ENCODE data around the gene ATP2C1.

Gene ATP2C1

GRCh38 chr3:130974201-130974600 is 80.3 kb downstream of the ATP2C1 start:
- H3K27ac ChIP-seq (ENCODE audit: low read depth, low read length): no peak overlapping the region
- H3K27me3 ChIP-seq (ENCODE audit: insufficient read depth, low read length): no peaks in the 10 kb centered on the region
- peaks cover 9% of the 10 kb centered on the region for H3K4me1 ChIP-seq (ENCODE audit: control insufficient read depth, insufficient read depth, low read length, unreplicated experiment)
- H3K79me2 ChIP-seq (ENCODE audit: control insufficient read depth, insufficient read depth, low read length, unreplicated experiment): no peaks in the 10 kb centered on the region
- H3K36me3 ChIP-seq (ENCODE audit: insufficient read depth, low read length): peaks cover 6% of the 10 kb centered on the region
- no peak overlapping the region for H2AFZ ChIP-seq (ENCODE audit: low read length, unreplicated experiment)
- no peak overlapping the region for H3K4me3 ChIP-seq (ENCODE audit: low read depth, low read length)

GRCh38 chr3:130975251-130975650 is 81.4 kb downstream of the ATP2C1 start:
- Histone ChIP-seq H3K4me1 (ENCODE audit: control insufficient read depth, insufficient read depth, low read length, unreplicated experiment) (peaks cover 17% of the 10 kb centered on the region), H3K27me3 (ENCODE audit: insufficient read depth, low read length) (no peaks in the 10 kb centered on the region), H3K79me2 (ENCODE audit: control insufficient read depth, insufficient read depth, low read length, unreplicated experiment) (no peaks in the 10 kb centered on the region), H3K4me3 (ENCODE audit: low read depth, low read length) (no peak overlapping the region), H3K36me3 (ENCODE audit: insufficient read depth, low read length) (peaks cover 6% of the 10 kb centered on the region), H3K27ac (ENCODE audit: low read depth, low read length) (no peak overlapping the region), H2AFZ (ENCODE audit: low read length, unreplicated experiment) (no peak overlapping the region)

GRCh38 chr3:130976706-130977105 is 82.8 kb downstream of the ATP2C1 start:
- Histone ChIP-seq H3K27me3 (ENCODE audit: insufficient read depth, low read length) (no peaks in the 10 kb centered on the region), H3K4me1 (ENCODE audit: control insufficient read depth, insufficient read depth, low read length, unreplicated experiment) (peaks cover 13% of the 10 kb centered on the region), H3K4me3 (ENCODE audit: low read depth, low read length) (no peak overlapping the region), H2AFZ (ENCODE audit: low read length, unreplicated experiment) (no peak overlapping the region), H3K79me2 (ENCODE audit: control insufficient read depth, insufficient read depth, low read length, unreplicated experiment) (no peaks in the 10 kb centered on the region), H3K27ac (ENCODE audit: low read depth, low read length) (no peak overlapping the region), H3K36me3 (ENCODE audit: insufficient read depth, low read length) (peaks cover 9% of the 10 kb centered on the region; the same call in 1 of the 2 replicates)

- no peak overlapping the region for H2AFZ ChIP-seq (ENCODE audit: low read length, unreplicated experiment)
- H3K4me3 ChIP-seq (ENCODE audit: low read depth, low read length): no peak overlapping the region
- no peaks in the 10 kb centered on the region for H3K79me2 ChIP-seq (ENCODE audit: control insufficient read depth, insufficient read depth, low read length, unreplicated experiment)
- peaks cover 14% of the 10 kb centered on the region; the same call in 1 of the 2 replicates for H3K36me3 ChIP-seq (ENCODE audit: insufficient read depth, low read length)
- H3K4me1 ChIP-seq (ENCODE audit: control insufficient read depth, insufficient read depth, low read length, unreplicated experiment): peaks cover 13% of the 10 kb centered on the region
- H3K27ac ChIP-seq (ENCODE audit: low read depth, low read length): no peak overlapping the region
- H3K27me3 ChIP-seq (ENCODE audit: insufficient read depth, low read length): no peaks in the 10 kb centered on the region
Measured at GRCh38 chr3:130979117-130979516, 85.2 kb downstream of the ATP2C1 start.

GRCh38 chr3:130981469-130981868 is 87.6 kb downstream of the ATP2C1 start:
- Histone ChIP-seq H3K36me3 (ENCODE audit: insufficient read depth, low read length) (peaks cover 18% of the 10 kb centered on the region), H3K27me3 (ENCODE audit: insufficient read depth, low read length) (no peaks in the 10 kb centered on the region), H3K27ac (ENCODE audit: low read depth, low read length) (no peak overlapping the region), H3K4me1 (ENCODE audit: control insufficient read depth, insufficient read depth, low read length, unreplicated experiment) (peaks cover 13% of the 10 kb centered on the region), H2AFZ (ENCODE audit: low read length, unreplicated experiment) (no peak overlapping the region), H3K79me2 (ENCODE audit: control insufficient read depth, insufficient read depth, low read length, unreplicated experiment) (no peaks in the 10 kb centered on the region), H3K4me3 (ENCODE audit: low read depth, low read length) (no peak overlapping the region)

- Histone ChIP-seq H3K79me2 (ENCODE audit: control insufficient read depth, insufficient read depth, low read length, unreplicated experiment) (no peaks in the 10 kb centered on the region), H3K36me3 (ENCODE audit: insufficient read depth, low read length) (peaks cover 9% of the 10 kb centered on the region), H2AFZ (ENCODE audit: low read length, unreplicated experiment) (no peak overlapping the region), H3K27me3 (ENCODE audit: insufficient read depth, low read length) (no peaks in the 10 kb centered on the region), H3K4me3 (ENCODE audit: low read depth, low read length) (no peak overlapping the region), H3K27ac (ENCODE audit: low read depth, low read length) (no peak overlapping the region), H3K4me1 (ENCODE audit: control insufficient read depth, insufficient read depth, low read length, unreplicated experiment) (no peaks in the 10 kb centered on the region)
Measured at GRCh38 chr3:130990282-130990681, 96.4 kb downstream of the ATP2C1 start.

GRCh38 chr3:130991126-130991525 is 97.2 kb downstream of the ATP2C1 start:
- Histone ChIP-seq H3K79me2 (ENCODE audit: control insufficient read depth, insufficient read depth, low read length, unreplicated experiment) (no peaks in the 10 kb centered on the region), H2AFZ (ENCODE audit: low read length, unreplicated experiment) (no peak overlapping the region), H3K27ac (ENCODE audit: low read depth, low read length) (no peak overlapping the region), H3K4me3 (ENCODE audit: low read depth, low read length) (no peak overlapping the region), H3K36me3 (ENCODE audit: insufficient read depth, low read length) (peaks cover 9% of the 10 kb centered on the region), H3K27me3 (ENCODE audit: insufficient read depth, low read length) (no peaks in the 10 kb centered on the region), H3K4me1 (ENCODE audit: control insufficient read depth, insufficient read depth, low read length, unreplicated experiment) (no peaks in the 10 kb centered on the region)

GRCh38 chr3:130992344-130992743 is 98.5 kb downstream of the ATP2C1 start:
- Histone ChIP-seq H3K27me3 (ENCODE audit: insufficient read depth, low read length) (no peaks in the 10 kb centered on the region), H3K79me2 (ENCODE audit: control insufficient read depth, insufficient read depth, low read length, unreplicated experiment) (no peaks in the 10 kb centered on the region), H3K27ac (ENCODE audit: low read depth, low read length) (no peak overlapping the region), H3K4me3 (ENCODE audit: low read depth, low read length) (no peak overlapping the region), H3K4me1 (ENCODE audit: control insufficient read depth, insufficient read depth, low read length, unreplicated experiment) (no peaks in the 10 kb centered on the region), H2AFZ (ENCODE audit: low read length, unreplicated experiment) (no peak overlapping the region), H3K36me3 (ENCODE audit: insufficient read depth, low read length) (peaks cover 16% of the 10 kb centered on the region)

- Histone ChIP-seq H3K79me2 (ENCODE audit: control insufficient read depth, insufficient read depth, low read length, unreplicated experiment) (no peaks in the 10 kb centered on the region), H3K27me3 (ENCODE audit: insufficient read depth, low read length) (no peaks in the 10 kb centered on the region), H3K27ac (ENCODE audit: low read depth, low read length) (no peak overlapping the region), H3K4me1 (ENCODE audit: control insufficient read depth, insufficient read depth, low read length, unreplicated experiment) (peaks cover 18% of the 10 kb centered on the region), H3K36me3 (ENCODE audit: insufficient read depth, low read length) (peaks cover 19% of the 10 kb centered on the region), H3K4me3 (ENCODE audit: low read depth, low read length) (no peak overlapping the region), H2AFZ (ENCODE audit: low read length, unreplicated experiment) (no peak overlapping the region)
Measured at GRCh38 chr3:130997289-130997688, 103.4 kb downstream of the ATP2C1 start.

GRCh38 chr3:131001071-131001470 is 107.2 kb downstream of the ATP2C1 start:
- H3K36me3 ChIP-seq (ENCODE audit: insufficient read depth, low read length): peaks cover 27% of the 10 kb centered on the region
- no peak overlapping the region for H3K4me3 ChIP-seq (ENCODE audit: low read depth, low read length)
- H3K27ac ChIP-seq (ENCODE audit: low read depth, low read length): no peak overlapping the region
- H3K4me1 ChIP-seq (ENCODE audit: control insufficient read depth, insufficient read depth, low read length, unreplicated experiment): peaks cover 33% of the 10 kb centered on the region
- no peaks in the 10 kb centered on the region for H3K27me3 ChIP-seq (ENCODE audit: insufficient read depth, low read length)
- H3K79me2 ChIP-seq (ENCODE audit: control insufficient read depth, insufficient read depth, low read length, unreplicated experiment): no peaks in the 10 kb centered on the region
- no peak overlapping the region for H2AFZ ChIP-seq (ENCODE audit: low read length, unreplicated experiment)

- H3K36me3 ChIP-seq (ENCODE audit: insufficient read depth, low read length): peaks cover 22% of the 10 kb centered on the region
- peaks cover 33% of the 10 kb centered on the region for H3K4me1 ChIP-seq (ENCODE audit: control insufficient read depth, insufficient read depth, low read length, unreplicated experiment)
- no peak overlapping the region for H3K4me3 ChIP-seq (ENCODE audit: low read depth, low read length)
- H3K27ac ChIP-seq (ENCODE audit: low read depth, low read length): no peak overlapping the region
- H3K27me3 ChIP-seq (ENCODE audit: insufficient read depth, low read length): no peaks in the 10 kb centered on the region
- H3K79me2 ChIP-seq (ENCODE audit: control insufficient read depth, insufficient read depth, low read length, unreplicated experiment): no peaks in the 10 kb centered on the region
- H2AFZ ChIP-seq (ENCODE audit: low read length, unreplicated experiment): no peak overlapping the region
Measured at GRCh38 chr3:131004603-131005002, 110.7 kb downstream of the ATP2C1 start.

Data from ACC112 (cell line).